Nephron progenitor cell (in vitro differentiated cells): ENCODE results near the gene DPP10.

ENCODE experiments used
- DNase-seq: peaks from one replicate; pipeline ENCODE4 v3.0.0; 2021
- H3K27ac Mint-ChIP-seq: 2 replicates; pipeline ENCODE4 v1.8.0; 2021; ENCODE audit warnings: mild to moderate bottlenecking, moderate library complexity, mixed read lengths
- H3K27me3 Mint-ChIP-seq: 2 replicates; pipeline ENCODE4 v1.8.0; 2021; ENCODE audit warnings: mild to moderate bottlenecking, low read depth, mixed read lengths; ENCODE audit not compliant: poor library complexity
- H3K36me3 Mint-ChIP-seq: 2 replicates; pipeline ENCODE4 v1.8.0; 2021; ENCODE audit warnings: low read depth, mixed read lengths
- H3K4me1 Mint-ChIP-seq: 2 replicates; pipeline ENCODE4 v1.8.0; 2021; ENCODE audit warnings: mixed read lengths
- H3K4me3 Mint-ChIP-seq: 2 replicates; pipeline ENCODE4 v1.8.0; 2021; ENCODE audit warnings: mild to moderate bottlenecking, moderate library complexity, mixed read lengths
- H3K9me3 Mint-ChIP-seq: 2 replicates; pipeline ENCODE4 v1.8.0; 2021; ENCODE audit warnings: mild to moderate bottlenecking, moderate library complexity, mixed read lengths
- TF ChIP-seq, protein P1 (sequence below): fragments of 200-600 bp; sonication (generic); IDR thresholded peaks from 2 replicates; pipeline ENCODE4 v1.5.0; 2021; ENCODE audit warnings: antibody characterized with exemption

Gene DPP10

DNA sequence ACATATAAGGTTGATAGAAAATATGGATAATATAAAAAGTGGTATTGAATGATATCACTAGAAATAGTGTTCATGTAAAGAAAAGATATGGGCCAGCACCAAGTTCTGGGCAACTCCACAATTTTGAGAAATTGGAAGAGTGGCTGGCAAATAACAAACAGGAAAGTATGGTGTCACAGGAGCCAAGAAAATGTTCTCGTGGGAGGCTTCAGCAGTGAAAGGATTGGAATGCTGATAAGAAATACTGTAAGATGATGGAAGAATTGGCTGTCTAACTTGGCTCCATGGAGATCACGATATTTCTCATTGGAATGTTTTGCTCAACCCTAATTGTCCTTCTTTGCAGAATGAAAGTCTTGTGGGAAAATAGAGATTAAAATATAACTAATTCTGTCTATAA, 856.8 kb downstream of the DPP10 start:
- Mint-ChIP-seq H3K27me3 (peaks cover 7% of the 10 kb centered on the region), H3K9me3 (no peaks in the 10 kb centered on the region), H3K4me1 (peaks cover 11% of the 10 kb centered on the region), H3K27ac (no peak overlapping the region), H3K36me3 (peaks cover 4% of the 10 kb centered on the region), H3K4me3 (no peak overlapping the region)
- TF ChIP-seq, protein P1, sequence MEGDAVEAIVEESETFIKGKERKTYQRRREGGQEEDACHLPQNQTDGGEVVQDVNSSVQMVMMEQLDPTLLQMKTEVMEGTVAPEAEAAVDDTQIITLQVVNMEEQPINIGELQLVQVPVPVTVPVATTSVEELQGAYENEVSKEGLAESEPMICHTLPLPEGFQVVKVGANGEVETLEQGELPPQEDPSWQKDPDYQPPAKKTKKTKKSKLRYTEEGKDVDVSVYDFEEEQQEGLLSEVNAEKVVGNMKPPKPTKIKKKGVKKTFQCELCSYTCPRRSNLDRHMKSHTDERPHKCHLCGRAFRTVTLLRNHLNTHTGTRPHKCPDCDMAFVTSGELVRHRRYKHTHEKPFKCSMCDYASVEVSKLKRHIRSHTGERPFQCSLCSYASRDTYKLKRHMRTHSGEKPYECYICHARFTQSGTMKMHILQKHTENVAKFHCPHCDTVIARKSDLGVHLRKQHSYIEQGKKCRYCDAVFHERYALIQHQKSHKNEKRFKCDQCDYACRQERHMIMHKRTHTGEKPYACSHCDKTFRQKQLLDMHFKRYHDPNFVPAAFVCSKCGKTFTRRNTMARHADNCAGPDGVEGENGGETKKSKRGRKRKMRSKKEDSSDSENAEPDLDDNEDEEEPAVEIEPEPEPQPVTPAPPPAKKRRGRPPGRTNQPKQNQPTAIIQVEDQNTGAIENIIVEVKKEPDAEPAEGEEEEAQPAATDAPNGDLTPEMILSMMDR: no peak
- no peak for DNase-seq

DNA sequence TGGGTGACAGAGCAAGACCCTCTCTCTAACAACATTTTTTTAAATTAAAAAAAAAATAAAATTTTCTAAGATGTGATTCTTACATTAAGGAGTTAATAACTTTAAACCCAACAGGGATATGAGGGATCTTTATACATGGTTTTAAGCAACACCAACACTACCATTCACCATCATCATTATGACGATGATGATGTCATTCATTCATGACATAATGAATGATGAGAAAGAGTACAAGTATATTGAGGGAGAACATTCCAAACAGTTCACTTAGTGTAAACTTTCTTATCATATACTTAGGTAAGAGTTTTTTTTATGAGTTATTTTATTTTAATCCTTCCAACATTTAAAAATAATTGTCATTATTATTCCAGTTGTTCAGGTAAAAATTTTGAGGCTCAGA, 863.3 kb downstream of the DPP10 start:
- DNase-seq: no peak
- H3K36me3 Mint-ChIP-seq: peaks cover 4% of the 10 kb centered on the region
- H3K4me1 Mint-ChIP-seq: no peaks in the 10 kb centered on the region
- no peak overlapping the region for H3K27ac Mint-ChIP-seq
- no peaks in the 10 kb centered on the region for H3K9me3 Mint-ChIP-seq
- no peak overlapping the region for H3K4me3 Mint-ChIP-seq
- TF ChIP-seq, protein P1: no peak
- H3K27me3 Mint-ChIP-seq: no peaks in the 10 kb centered on the region

DNA sequence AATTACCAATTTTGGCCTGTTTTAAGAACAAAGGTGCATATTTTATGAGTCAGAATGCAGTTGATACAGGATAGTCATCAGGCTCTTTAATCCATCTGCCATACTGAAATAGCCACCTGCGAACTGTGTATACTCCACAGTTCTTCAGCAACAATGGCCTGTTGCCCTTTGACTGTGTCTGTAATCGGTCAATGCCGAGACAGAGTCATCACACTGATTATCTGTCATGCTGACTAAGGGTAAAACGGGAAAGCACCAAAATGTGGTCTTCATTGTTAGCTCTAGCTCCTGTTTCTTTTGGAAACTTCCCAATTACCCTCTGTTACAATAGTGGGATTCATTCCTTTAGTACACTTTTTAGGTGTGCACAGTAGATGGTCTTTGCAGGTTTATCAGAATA, 871.7 kb downstream of the DPP10 start:
- no peaks in the 10 kb centered on the region for H3K36me3 Mint-ChIP-seq
- no peak overlapping the region for H3K27ac Mint-ChIP-seq
- H3K4me3 Mint-ChIP-seq: no peak overlapping the region
- TF ChIP-seq, protein P1: no peak
- H3K9me3 Mint-ChIP-seq: no peaks in the 10 kb centered on the region
- no peak for DNase-seq
- no peaks in the 10 kb centered on the region for H3K27me3 Mint-ChIP-seq
- H3K4me1 Mint-ChIP-seq: no peaks in the 10 kb centered on the region

DNA sequence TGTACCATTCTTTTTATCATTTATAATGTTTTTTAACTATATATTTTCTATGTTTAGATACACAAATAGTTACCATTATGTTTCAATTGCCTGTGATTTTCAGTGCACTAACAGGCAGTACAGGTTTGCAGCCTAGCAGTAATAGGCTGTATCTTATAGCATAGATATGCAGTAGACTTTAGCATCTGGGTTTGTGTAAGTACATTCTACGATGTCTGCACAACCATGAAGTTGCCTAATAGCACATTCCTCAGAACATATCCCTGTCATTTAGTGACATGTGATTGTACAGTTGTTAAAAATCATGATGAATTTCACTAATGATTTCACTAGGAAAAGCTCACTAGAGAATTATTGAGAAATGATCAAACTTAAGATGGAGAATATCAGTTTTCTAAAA, 884.6 kb downstream of the DPP10 start:
- H3K36me3 Mint-ChIP-seq: peaks cover 8% of the 10 kb centered on the region
- no peaks in the 10 kb centered on the region for H3K27me3 Mint-ChIP-seq
- DNase-seq: no peak
- H3K4me3 Mint-ChIP-seq: no peak overlapping the region
- TF ChIP-seq, protein P1: no peak
- peaks cover 36% of the 10 kb centered on the region for H3K9me3 Mint-ChIP-seq
- no peaks in the 10 kb centered on the region for H3K4me1 Mint-ChIP-seq
- no peak overlapping the region for H3K27ac Mint-ChIP-seq

DNA sequence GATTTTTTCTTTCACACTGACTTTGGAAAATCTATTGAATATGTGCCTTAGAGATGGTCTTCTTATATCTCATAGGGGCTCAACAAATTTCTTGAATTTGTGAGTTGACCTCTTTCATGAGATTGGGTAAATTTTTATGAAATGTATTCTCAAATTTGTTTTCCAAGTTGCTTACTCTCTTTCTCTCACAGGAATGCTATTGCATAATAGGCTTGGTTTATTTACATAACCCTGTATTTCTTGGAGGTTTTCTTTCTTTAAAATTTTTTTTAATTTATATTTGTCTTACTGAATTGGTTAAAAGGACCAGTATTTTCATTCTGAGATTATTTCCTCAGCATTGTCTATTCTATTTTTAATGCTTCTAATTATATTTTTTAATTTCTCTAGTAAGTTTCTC, 917.1 kb downstream of the DPP10 start:
- no peak for DNase-seq
- Mint-ChIP-seq H3K27me3 (no peaks in the 10 kb centered on the region), H3K27ac (no peak overlapping the region), H3K4me1 (no peaks in the 10 kb centered on the region), H3K9me3 (peaks cover 59% of the 10 kb centered on the region), H3K4me3 (no peak overlapping the region), H3K36me3 (peaks cover 32% of the 10 kb centered on the region)
- TF ChIP-seq, protein P1: no peak

DNA sequence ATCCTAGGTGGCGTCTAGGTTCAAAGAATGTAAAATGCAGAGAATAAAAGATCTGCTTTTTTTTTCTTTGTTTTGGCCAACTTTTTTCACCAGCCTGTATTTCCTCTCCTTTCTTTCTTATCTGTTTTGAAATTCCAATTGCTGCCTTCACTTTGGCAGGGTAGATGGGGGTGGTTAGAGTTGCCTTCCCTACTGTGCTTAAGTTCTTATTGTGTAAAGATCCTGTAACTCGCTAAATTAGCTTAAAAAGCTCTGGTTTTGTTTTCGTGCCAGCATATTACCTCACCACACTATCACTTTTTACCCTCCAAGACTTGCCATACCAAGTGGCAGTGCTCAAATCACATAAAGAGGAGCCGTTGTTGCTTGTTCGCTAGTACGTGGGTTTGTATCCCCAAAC, 921.7 kb downstream of the DPP10 start:
- no peak overlapping the region for H3K27ac Mint-ChIP-seq
- no peak for DNase-seq
- H3K36me3 Mint-ChIP-seq: no peaks in the 10 kb centered on the region
- TF ChIP-seq, protein P1: no peak
- H3K4me3 Mint-ChIP-seq: no peak overlapping the region
- H3K9me3 Mint-ChIP-seq: peaks cover 14% of the 10 kb centered on the region
- no peaks in the 10 kb centered on the region for H3K4me1 Mint-ChIP-seq
- no peaks in the 10 kb centered on the region for H3K27me3 Mint-ChIP-seq
